Keratinocyte (primary cell): ENCODE data around the gene KCNJ15. TPM values are rescaled to one million over a fixed set of nuclear protein-coding genes. Genes with fewer than 3 reads are reported as not detected.

Experiments
- DNase-seq: peaks from one replicate; pipeline ENCODE4 v3.0.0-alpha.2; 2011; ENCODE audit warnings: low read depth, missing footprints, low spot score
- FAIRE-seq: peaks from 2 replicates; lab custom pipeline; 2011; peaks lifted over from hg19 to GRCh38; lab: Jason Lieb, UNC
- H2AFZ ChIP-seq: 2 replicates; pipeline ENCODE4 v1.6.0; 2012; ENCODE audit warnings: low read length, control low read depth, inconsistent platforms; ENCODE audit not compliant: control insufficient read depth
- H3K27ac ChIP-seq: 2 replicates; pipeline ENCODE4 v1.5.1; 2011; ENCODE audit warnings: low read length; ENCODE audit not compliant: control insufficient read depth, insufficient read depth
- H3K27me3 ChIP-seq: 3 replicates; pipeline ENCODE4 v1.6.0; 2011; ENCODE audit warnings: low read length; ENCODE audit not compliant: control insufficient read depth, insufficient read depth; ENCODE audit errors: extremely low read depth
- H3K36me3 ChIP-seq, 2 experiments: 2 replicates in 1 of 2; 3 replicates in 1 of 2; pipeline ENCODE4 v1.5.1; 2011; ENCODE audit warnings: low read length in 2 of 2, mild to moderate bottlenecking in 1 of 2; ENCODE audit not compliant: control insufficient read depth in 2 of 2, insufficient read depth in 2 of 2; ENCODE audit errors: extremely low read depth in 1 of 2
- H3K4me1 ChIP-seq: 3 replicates; pipeline ENCODE4 v1.5.1; 2011; ENCODE audit warnings: low read length; ENCODE audit not compliant: control insufficient read depth, insufficient read depth; ENCODE audit errors: extremely low read depth
- H3K4me2 ChIP-seq: 3 replicates; pipeline ENCODE4 v1.6.0; 2011; ENCODE audit warnings: low read depth, low read length; ENCODE audit not compliant: control insufficient read depth, insufficient read depth; ENCODE audit errors: extremely low read depth
- H3K4me3 ChIP-seq, 3 experiments: fragments of 200-600 bp in 1 of 3; sonication (generic) in 1 of 3; 2 replicates in 2 of 3; 3 replicates in 1 of 3; pipeline ENCODE4 v1.5.1; 2011 to 2016; ENCODE audit warnings: low read length in 3 of 3, mild to moderate bottlenecking in 3 of 3, control low read depth in 2 of 3, inconsistent platforms in 1 of 3, low read depth in 1 of 3, mixed read lengths in 1 of 3, mixed run types in 1 of 3, moderate library complexity in 1 of 3; ENCODE audit not compliant: control insufficient read depth in 2 of 3, insufficient read depth in 2 of 3; ENCODE audit errors: extremely low read depth in 1 of 3
- H3K79me2 ChIP-seq: 2 replicates; pipeline ENCODE4 v1.6.0; 2012; ENCODE audit warnings: low read length; ENCODE audit not compliant: control insufficient read depth, insufficient read depth
- H3K9ac ChIP-seq: 3 replicates; pipeline ENCODE4 v1.6.0; 2011; ENCODE audit warnings: low read length; ENCODE audit not compliant: control insufficient read depth, insufficient read depth; ENCODE audit errors: extremely low read depth
- H3K9me1 ChIP-seq: 3 replicates; pipeline ENCODE4 v1.6.0; 2011; ENCODE audit warnings: low read length; ENCODE audit not compliant: control insufficient read depth, insufficient read depth; ENCODE audit errors: extremely low read depth
- H3K9me3 ChIP-seq: 2 replicates; pipeline ENCODE4 v1.5.1; 2012; ENCODE audit warnings: low read depth, low read length; ENCODE audit not compliant: control insufficient read depth
- H4K20me1 ChIP-seq: 3 replicates; pipeline ENCODE4 v1.6.0; 2011; ENCODE audit warnings: low read length; ENCODE audit not compliant: control insufficient read depth, insufficient read depth; ENCODE audit errors: extremely low read depth
- EZH2 ChIP-seq: IDR thresholded peaks from one replicate; pipeline ENCODE4 v1.6.1; 2012; ENCODE audit warnings: inconsistent platforms, mild to moderate bottlenecking, low read length, moderate library complexity
- dilution Hi-C: fragments of 300-500 bp; cut with MboI; formaldehyde crosslinking; loops from one replicate; pipeline ENCODE4 v1.7.0; 2020; ENCODE audit warnings: low sequenced_read_pairs; ENCODE audit not compliant: extremely low pct_ligation_motif_present
- polyA plus RNA-seq, 5 experiments: library from polyadenylated mRNA; depleted of rRNA in 3 of 5; stranded (reverse) in 3 of 5; stranded (forward) in 1 of 5; unstranded in 1 of 5; fragments of >200 nt; gene quantifications; 1 replicate in 1 of 5; 2 replicates in 3 of 5; 3 replicates in 1 of 5; pipeline versions ENCODE4 v1.2.1 to v1.2.3, GENCODE V29; 2011 to 2012; ENCODE audit warnings: missing spikeins in 2 of 5, low read depth in 1 of 5, low replicate concordance in 1 of 5
- TF ChIP-seq, protein P1 (sequence below), 3 experiments: IDR thresholded peaks in 1 of 3; conservative IDR thresholded peaks in 1 of 3; optimal IDR thresholded peaks in 1 of 3; 2 replicates in 2 of 3; 3 replicates in 1 of 3; pipeline versions ENCODE3 to v1.5.1; 2011; ENCODE audit warnings: low read length in 3 of 3, mild to moderate bottlenecking in 3 of 3, moderate library complexity in 2 of 3, control low read depth in 1 of 3, inconsistent platforms in 1 of 3; ENCODE audit not compliant: insufficient read depth in 2 of 3; ENCODE audit errors: extremely low read depth in 1 of 3

The KCNJ15 gene
- polyA plus RNA-seq, 1 donor (not counting 4 experiments of a cell fraction or from before 2014, with no cell fraction given): 76.3 TPM

DNA sequence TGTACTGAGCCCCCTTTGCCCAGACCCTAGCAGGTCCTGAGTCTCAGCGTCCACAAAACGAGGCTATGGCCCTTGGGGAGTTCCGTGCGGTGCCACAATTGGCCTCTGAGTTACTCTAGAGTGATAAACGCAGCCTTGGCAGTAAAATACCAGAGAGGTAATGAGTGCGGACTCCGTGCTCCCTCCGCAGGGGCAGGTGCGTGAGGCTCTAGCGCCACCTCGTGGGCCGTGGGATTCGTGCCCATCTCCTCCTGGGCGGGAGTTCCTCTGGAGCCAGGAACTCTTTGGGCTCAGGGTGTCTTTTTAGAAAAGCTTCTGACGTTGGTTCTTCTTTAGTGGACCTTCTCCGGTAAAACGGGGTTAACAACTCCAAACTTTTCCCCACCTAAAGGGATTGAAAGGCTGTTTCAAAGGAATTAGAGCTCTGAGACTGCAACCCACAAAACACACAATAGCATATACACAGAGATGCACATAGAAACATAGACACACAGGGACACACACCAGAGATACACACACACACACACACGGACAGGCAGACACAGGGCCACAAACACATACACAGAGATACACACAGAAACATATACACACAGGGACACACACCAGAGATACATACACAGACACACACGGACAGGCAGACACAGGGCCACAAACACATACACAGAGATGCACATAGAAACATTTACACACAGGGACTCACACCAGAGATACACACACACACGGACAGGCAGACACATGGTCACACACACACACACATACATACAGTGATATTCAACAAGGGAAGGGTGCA lies 99.4 kb downstream of the KCNJ15 start:
- FAIRE-seq (peak; percentile 88), DNase-seq (no peak)
- H3K27ac ChIP-seq: no peak overlapping the region
- no peaks in the 10 kb centered on the region for H4K20me1 ChIP-seq
- no peaks in the 10 kb centered on the region for H3K27me3 ChIP-seq
- H2AFZ ChIP-seq: no peak overlapping the region
- no peaks in the 10 kb centered on the region for H3K36me3 ChIP-seq
- TF ChIP-seq EZH2: no peak
- TF ChIP-seq, protein P1, sequence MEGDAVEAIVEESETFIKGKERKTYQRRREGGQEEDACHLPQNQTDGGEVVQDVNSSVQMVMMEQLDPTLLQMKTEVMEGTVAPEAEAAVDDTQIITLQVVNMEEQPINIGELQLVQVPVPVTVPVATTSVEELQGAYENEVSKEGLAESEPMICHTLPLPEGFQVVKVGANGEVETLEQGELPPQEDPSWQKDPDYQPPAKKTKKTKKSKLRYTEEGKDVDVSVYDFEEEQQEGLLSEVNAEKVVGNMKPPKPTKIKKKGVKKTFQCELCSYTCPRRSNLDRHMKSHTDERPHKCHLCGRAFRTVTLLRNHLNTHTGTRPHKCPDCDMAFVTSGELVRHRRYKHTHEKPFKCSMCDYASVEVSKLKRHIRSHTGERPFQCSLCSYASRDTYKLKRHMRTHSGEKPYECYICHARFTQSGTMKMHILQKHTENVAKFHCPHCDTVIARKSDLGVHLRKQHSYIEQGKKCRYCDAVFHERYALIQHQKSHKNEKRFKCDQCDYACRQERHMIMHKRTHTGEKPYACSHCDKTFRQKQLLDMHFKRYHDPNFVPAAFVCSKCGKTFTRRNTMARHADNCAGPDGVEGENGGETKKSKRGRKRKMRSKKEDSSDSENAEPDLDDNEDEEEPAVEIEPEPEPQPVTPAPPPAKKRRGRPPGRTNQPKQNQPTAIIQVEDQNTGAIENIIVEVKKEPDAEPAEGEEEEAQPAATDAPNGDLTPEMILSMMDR (optimal IDR thresholded peaks at IDR 0.05 in 1 of 3, IDR thresholded peaks at IDR 0.05 in 1 of 3, conservative IDR thresholded peaks at IDR 0.05 in 1 of 3; ENCODE audit: extremely low read depth in 1 of 3, insufficient read depth in 2 of 3, low read length in 3 of 3): peak; percentile 97 to 98 (median 98)
- H3K9ac ChIP-seq: no peak overlapping the region
- H3K4me2 ChIP-seq: no peak overlapping the region
- H3K4me1 ChIP-seq: peaks cover 12% of the 10 kb centered on the region
- H3K9me3 ChIP-seq: no peaks in the 10 kb centered on the region
- H3K9me1 ChIP-seq: no peaks in the 10 kb centered on the region
- H3K4me3 ChIP-seq: no peak overlapping the region
- H3K79me2 ChIP-seq: no peaks in the 10 kb centered on the region
- dilution Hi-C loops: no loop called here

Other genes starting within 250 kb of the KCNJ15 start
- 0.08 to 0.19 TPM (median 0.09 TPM) in 3 replicates for gene ERG, start 241.5 kb downstream of the KCNJ15 start, polyA plus RNA-seq